DND-41 (cell line): ENCODE measurements around the gene MYH11.

Experiments used
- ATAC-seq: fragments of 200-7000 bp; cut with Tn5 transposase; 3 replicates; pipeline ENCODE4 v1.9.1; 2021; ENCODE audit warnings: low read depth; ENCODE audit not compliant: insufficient read depth
- DNase-seq: peaks from one replicate; pipeline ENCODE4 v3.0.0-alpha.2; 2020
- H2AFZ ChIP-seq: 2 replicates; pipeline ENCODE4 v1.6.0; 2012; ENCODE audit warnings: low read depth, low read length
- H3K27ac ChIP-seq: 2 replicates; pipeline ENCODE4 v1.5.1; 2012; ENCODE audit warnings: low read length, inconsistent platforms
- H3K27me3 ChIP-seq: fragments of 200-600 bp; sonication (generic); 2 replicates; pipeline ENCODE4 v1.6.0; 2012; ENCODE audit warnings: low read length, mild to moderate bottlenecking, inconsistent platforms; ENCODE audit not compliant: insufficient read depth, poor library complexity
- H3K36me3 ChIP-seq: 2 replicates; pipeline ENCODE4 v1.5.1; 2012; ENCODE audit warnings: low read length, inconsistent platforms; ENCODE audit not compliant: insufficient read depth
- H3K4me1 ChIP-seq: 2 replicates; pipeline ENCODE4 v1.5.1; 2012; ENCODE audit warnings: mild to moderate bottlenecking, low read length; ENCODE audit not compliant: insufficient read depth
- H3K4me2 ChIP-seq: 2 replicates; pipeline ENCODE4 v1.6.0; 2012; ENCODE audit warnings: mild to moderate bottlenecking, moderate library complexity, low read length, inconsistent platforms; ENCODE audit not compliant: insufficient read depth
- H3K4me3 ChIP-seq, 2 experiments: fragments of 200-600 bp in 1 of 2; shearing (Covaris generic) in 1 of 2; 2 replicates each; pipeline ENCODE4 v1.5.1; 2012 to 2016; ENCODE audit warnings: inconsistent platforms in 2 of 2, low read length in 2 of 2, mild to moderate bottlenecking in 2 of 2, low read depth in 1 of 2, moderate library complexity in 1 of 2
- H3K79me2 ChIP-seq: 2 replicates; pipeline ENCODE4 v1.6.0; 2012; ENCODE audit warnings: low read length, inconsistent platforms; ENCODE audit not compliant: insufficient read depth
- H3K9ac ChIP-seq: 2 replicates; pipeline ENCODE4 v1.6.0; 2012; ENCODE audit warnings: low read depth, mild to moderate bottlenecking, inconsistent platforms, low read length, moderate library complexity
- H3K9me3 ChIP-seq: 2 replicates; pipeline ENCODE4 v1.5.1; 2012; ENCODE audit warnings: low read length, moderate library complexity, mild to moderate bottlenecking, inconsistent platforms; ENCODE audit not compliant: insufficient read depth, severe bottlenecking
- H4K20me1 ChIP-seq: 2 replicates; pipeline ENCODE4 v1.6.0; 2012; ENCODE audit warnings: low read length; ENCODE audit not compliant: insufficient read depth
- EZH2 ChIP-seq: IDR thresholded peaks from 3 replicates; pipeline ENCODE4 v1.6.1; 2012; ENCODE audit warnings: borderline replicate concordance, low read depth, mild to moderate bottlenecking, moderate library complexity, low read length, inconsistent platforms; ENCODE audit not compliant: severe bottlenecking
- TF ChIP-seq, protein P1 (sequence below): IDR thresholded peaks from 2 replicates; pipeline ENCODE4 v1.5.1; 2012; ENCODE audit warnings: borderline replicate concordance, low read length, moderate library complexity, mild to moderate bottlenecking; ENCODE audit not compliant: poor library complexity, severe bottlenecking; ENCODE audit errors: extremely low read depth

Gene MYH11

DNA sequence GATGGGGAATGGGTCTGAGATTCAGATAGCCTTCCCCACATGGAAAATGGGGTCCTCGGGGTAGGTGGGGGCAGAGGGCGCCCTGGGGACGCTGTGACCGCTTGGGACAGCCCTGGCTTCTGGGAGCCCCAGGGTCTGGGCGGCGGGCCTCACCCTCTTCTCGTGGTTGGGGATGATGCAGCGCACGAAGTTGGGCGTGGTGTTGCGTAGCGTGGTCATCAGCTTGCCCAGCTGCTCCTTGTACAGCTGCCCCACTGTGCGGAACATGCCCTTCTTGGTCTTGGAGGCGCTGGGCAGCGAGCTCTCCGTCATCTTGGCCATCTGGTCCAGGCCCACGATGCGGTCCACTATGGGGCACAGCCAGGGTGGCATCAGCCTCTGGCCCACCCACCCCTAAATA is 106.8 kb downstream of the MYH11 start:
- ATAC-seq (no peak), DNase-seq (no peak)
- Histone ChIP-seq H3K9me3 (no peaks in the 10 kb centered on the region), H3K9ac (no peak overlapping the region), H3K27me3 (no peaks in the 10 kb centered on the region), H3K4me2 (no peak overlapping the region), H3K79me2 (no peaks in the 10 kb centered on the region), H2AFZ (no peak overlapping the region), H3K4me3 (no peak overlapping the region), H4K20me1 (no peaks in the 10 kb centered on the region), H3K27ac (no peak overlapping the region), H3K36me3 (no peaks in the 10 kb centered on the region), H3K4me1 (no peaks in the 10 kb centered on the region)
- TF ChIP-seq EZH2 = no peak
- TF ChIP-seq, protein P1, sequence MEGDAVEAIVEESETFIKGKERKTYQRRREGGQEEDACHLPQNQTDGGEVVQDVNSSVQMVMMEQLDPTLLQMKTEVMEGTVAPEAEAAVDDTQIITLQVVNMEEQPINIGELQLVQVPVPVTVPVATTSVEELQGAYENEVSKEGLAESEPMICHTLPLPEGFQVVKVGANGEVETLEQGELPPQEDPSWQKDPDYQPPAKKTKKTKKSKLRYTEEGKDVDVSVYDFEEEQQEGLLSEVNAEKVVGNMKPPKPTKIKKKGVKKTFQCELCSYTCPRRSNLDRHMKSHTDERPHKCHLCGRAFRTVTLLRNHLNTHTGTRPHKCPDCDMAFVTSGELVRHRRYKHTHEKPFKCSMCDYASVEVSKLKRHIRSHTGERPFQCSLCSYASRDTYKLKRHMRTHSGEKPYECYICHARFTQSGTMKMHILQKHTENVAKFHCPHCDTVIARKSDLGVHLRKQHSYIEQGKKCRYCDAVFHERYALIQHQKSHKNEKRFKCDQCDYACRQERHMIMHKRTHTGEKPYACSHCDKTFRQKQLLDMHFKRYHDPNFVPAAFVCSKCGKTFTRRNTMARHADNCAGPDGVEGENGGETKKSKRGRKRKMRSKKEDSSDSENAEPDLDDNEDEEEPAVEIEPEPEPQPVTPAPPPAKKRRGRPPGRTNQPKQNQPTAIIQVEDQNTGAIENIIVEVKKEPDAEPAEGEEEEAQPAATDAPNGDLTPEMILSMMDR = no peak

DNA sequence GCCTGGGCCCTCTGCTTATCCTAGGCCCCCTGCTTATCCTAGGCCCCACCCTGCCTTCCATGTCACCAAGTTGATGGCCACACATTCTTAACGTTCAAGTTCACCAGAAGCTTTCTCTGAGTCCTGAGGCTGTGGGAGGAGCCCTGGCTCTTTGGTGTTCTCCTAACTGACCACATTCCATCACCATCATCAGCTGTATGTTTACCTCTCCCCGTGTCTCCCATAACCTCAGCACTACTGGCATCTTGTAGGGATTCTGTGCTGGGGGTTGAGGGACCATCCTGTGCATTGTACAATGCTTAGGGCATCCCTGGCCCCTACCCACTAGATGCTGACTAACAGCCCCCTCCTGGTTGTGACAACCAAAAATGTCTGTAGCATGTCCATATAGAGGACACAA is 107.5 kb downstream of the MYH11 start:
- no peak overlapping the region for H2AFZ ChIP-seq
- H3K27me3 ChIP-seq = no peaks in the 10 kb centered on the region
- ATAC-seq (no peak), DNase-seq (no peak)
- H3K9me3 ChIP-seq = no peaks in the 10 kb centered on the region
- H3K4me1 ChIP-seq = no peaks in the 10 kb centered on the region
- no peaks in the 10 kb centered on the region for H4K20me1 ChIP-seq
- TF ChIP-seq, protein P1 = no peak
- TF ChIP-seq EZH2 = no peak
- no peaks in the 10 kb centered on the region for H3K36me3 ChIP-seq
- no peak overlapping the region for H3K9ac ChIP-seq
- no peak overlapping the region for H3K4me2 ChIP-seq
- no peak overlapping the region for H3K27ac ChIP-seq
- H3K4me3 ChIP-seq = no peak overlapping the region
- H3K79me2 ChIP-seq = no peaks in the 10 kb centered on the region

DNA sequence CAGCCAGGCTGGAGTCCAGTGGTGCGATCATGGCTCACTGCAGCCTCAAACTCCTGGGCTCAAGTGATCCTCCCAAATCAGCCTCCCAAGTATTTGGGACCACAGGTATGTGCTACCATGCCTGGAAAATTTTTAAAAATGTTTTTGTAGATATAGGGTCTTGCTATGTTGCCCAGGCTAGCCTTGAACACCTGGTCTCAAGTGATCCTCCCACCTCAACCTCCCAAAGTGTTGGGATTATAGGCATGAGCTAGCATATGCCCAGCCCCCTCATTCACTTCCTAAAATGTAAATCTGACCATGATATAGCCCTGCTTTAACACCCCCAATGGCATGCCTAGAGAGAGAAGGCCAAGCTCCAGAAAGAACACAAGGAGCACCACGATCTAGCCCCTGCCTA is 108.2 kb downstream of the MYH11 start:
- no peaks in the 10 kb centered on the region for H3K27me3 ChIP-seq
- no peaks in the 10 kb centered on the region for H4K20me1 ChIP-seq
- DNase-seq (no peak), ATAC-seq (no peak)
- no peaks in the 10 kb centered on the region for H3K36me3 ChIP-seq
- no peak overlapping the region for H2AFZ ChIP-seq
- no peak overlapping the region for H3K4me3 ChIP-seq
- no peaks in the 10 kb centered on the region for H3K4me1 ChIP-seq
- no peak overlapping the region for H3K4me2 ChIP-seq
- no peaks in the 10 kb centered on the region for H3K9me3 ChIP-seq
- no peak overlapping the region for H3K9ac ChIP-seq
- TF ChIP-seq, protein P1 = no peak
- TF ChIP-seq EZH2 = no peak
- no peak overlapping the region for H3K27ac ChIP-seq
- no peaks in the 10 kb centered on the region for H3K79me2 ChIP-seq

DNA sequence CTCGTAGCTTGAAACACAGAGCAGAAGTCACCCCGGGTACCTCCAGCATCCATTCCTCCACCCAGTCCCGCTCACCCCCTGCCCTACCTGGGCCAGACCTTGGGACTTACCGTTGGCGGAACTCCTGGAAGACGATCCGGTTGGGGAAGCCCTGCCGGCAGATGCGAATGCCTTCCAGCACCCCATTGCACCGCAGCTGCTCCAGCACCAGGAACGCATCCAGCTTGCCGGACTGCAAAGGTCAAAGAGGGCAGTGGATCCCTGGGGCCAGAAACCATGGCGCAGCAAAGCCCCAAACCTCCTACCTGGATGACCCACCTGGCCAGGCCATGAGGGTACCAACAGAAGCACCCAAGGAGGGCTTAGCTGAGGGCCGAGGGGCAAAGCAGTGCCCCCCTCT is 108.9 kb downstream of the MYH11 start:
- TF ChIP-seq EZH2 = no peak
- TF ChIP-seq, protein P1 = no peak
- DNase-seq = no peak
- Histone ChIP-seq H3K27me3 (no peaks in the 10 kb centered on the region), H3K79me2 (no peaks in the 10 kb centered on the region), H3K4me3 (no peak overlapping the region), H3K36me3 (no peaks in the 10 kb centered on the region), H3K4me2 (no peak overlapping the region), H2AFZ (no peak overlapping the region), H3K9me3 (no peaks in the 10 kb centered on the region), H4K20me1 (no peaks in the 10 kb centered on the region), H3K27ac (no peak overlapping the region), H3K4me1 (no peaks in the 10 kb centered on the region), H3K9ac (no peak overlapping the region)
- ATAC-seq = no peak
